WTC11 (cell line): ENCODE measurements around the gene MED23.

Experiments
- AFF4 ChIP-seq: sonication (generic); formaldehyde crosslinking; IDR thresholded peaks from 2 replicates; pipeline ENCODE4 v1.8.1; 2023; ENCODE audit warnings: mild to moderate bottlenecking, missing genetic modification reagents, borderline replicate concordance
- ATF3 ChIP-seq: sonication (generic); formaldehyde crosslinking; conservative IDR thresholded peaks from 2 replicates; pipeline ENCODE4 v1.8.1; 2022; ENCODE audit warnings: mild to moderate bottlenecking, missing genetic modification reagents
- ZBTB21 ChIP-seq: sonication (generic); formaldehyde crosslinking; IDR thresholded peaks from 2 replicates; pipeline ENCODE4 v1.8.1; 2023; ENCODE audit warnings: mild to moderate bottlenecking, missing genetic modification reagents, borderline replicate concordance
- TF ChIP-seq, protein P1 (sequence below): fragments of 200-600 bp; IDR thresholded peaks from 2 replicates; pipeline ENCODE4 v1.8.0; 2022; ENCODE audit warnings: antibody characterized with exemption

DNA sequence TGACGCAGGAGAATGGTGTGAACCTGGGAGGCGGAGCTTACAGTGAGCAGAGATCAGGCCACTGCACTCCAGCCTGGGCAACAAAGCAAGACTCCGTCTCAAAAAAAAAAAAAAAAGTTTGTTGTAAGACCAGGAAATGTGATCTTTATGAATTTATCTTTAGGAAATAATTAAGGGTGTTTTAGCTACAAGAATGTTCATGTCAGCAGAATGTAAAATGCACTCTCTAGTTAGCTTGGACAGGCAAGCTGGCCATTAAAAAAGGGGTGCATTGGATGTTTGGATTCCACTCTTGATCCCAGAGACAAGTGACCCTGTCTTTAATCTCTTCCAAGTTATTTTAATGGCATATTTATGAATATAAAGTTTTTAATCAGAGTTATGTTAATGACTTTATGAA is 28.6 kb upstream of the MED23 start:
- TF ChIP-seq, protein P1, sequence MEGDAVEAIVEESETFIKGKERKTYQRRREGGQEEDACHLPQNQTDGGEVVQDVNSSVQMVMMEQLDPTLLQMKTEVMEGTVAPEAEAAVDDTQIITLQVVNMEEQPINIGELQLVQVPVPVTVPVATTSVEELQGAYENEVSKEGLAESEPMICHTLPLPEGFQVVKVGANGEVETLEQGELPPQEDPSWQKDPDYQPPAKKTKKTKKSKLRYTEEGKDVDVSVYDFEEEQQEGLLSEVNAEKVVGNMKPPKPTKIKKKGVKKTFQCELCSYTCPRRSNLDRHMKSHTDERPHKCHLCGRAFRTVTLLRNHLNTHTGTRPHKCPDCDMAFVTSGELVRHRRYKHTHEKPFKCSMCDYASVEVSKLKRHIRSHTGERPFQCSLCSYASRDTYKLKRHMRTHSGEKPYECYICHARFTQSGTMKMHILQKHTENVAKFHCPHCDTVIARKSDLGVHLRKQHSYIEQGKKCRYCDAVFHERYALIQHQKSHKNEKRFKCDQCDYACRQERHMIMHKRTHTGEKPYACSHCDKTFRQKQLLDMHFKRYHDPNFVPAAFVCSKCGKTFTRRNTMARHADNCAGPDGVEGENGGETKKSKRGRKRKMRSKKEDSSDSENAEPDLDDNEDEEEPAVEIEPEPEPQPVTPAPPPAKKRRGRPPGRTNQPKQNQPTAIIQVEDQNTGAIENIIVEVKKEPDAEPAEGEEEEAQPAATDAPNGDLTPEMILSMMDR: no peak
- TF ChIP-seq AFF4 (CRISPR knock-in tag) (no peak), ZBTB21 (no peak), ATF3 (CRISPR knock-in tag) (no peak)
